Ishikawa (cell line): Measurements from ENCODE around the gene UBE2QL1.

Experiments used
- CEBPB ChIP-seq: IDR thresholded peaks from 2 replicates; pipeline ENCODE4 v1.6.1; 2012
- CREB1 ChIP-seq: IDR thresholded peaks from 2 replicates; pipeline ENCODE4 v1.6.1; 2012; ENCODE audit warnings: low read depth
- EGR1 ChIP-seq: IDR thresholded peaks from 2 replicates; pipeline ENCODE4 v1.6.1; 2012
- EP300 ChIP-seq: IDR thresholded peaks from 2 replicates; pipeline ENCODE4 v1.6.1; 2012; ENCODE audit warnings: borderline replicate concordance
- FOXM1 ChIP-seq: IDR thresholded peaks from 2 replicates; pipeline ENCODE4 v1.6.1; 2012; ENCODE audit warnings: low read depth, borderline replicate concordance
- NFIC ChIP-seq: IDR thresholded peaks from 2 replicates; pipeline ENCODE4 v1.6.1; 2012
- RAD21 ChIP-seq: IDR thresholded peaks from 2 replicates; pipeline ENCODE4 v1.6.1; 2012; ENCODE audit warnings: low read depth
- TAF1 ChIP-seq: IDR thresholded peaks from 2 replicates; pipeline ENCODE4 v1.6.1; 2012; ENCODE audit warnings: low read depth, mild to moderate bottlenecking
- TCF12 ChIP-seq: IDR thresholded peaks from 2 replicates; pipeline ENCODE4 v1.6.1; 2012; ENCODE audit warnings: low read depth
- TEAD4 ChIP-seq: IDR thresholded peaks from 2 replicates; pipeline ENCODE4 v1.6.1; 2012
- YY1 ChIP-seq: IDR thresholded peaks from 2 replicates; pipeline ENCODE4 v1.6.1; 2012; ENCODE audit warnings: low read depth
- ZBTB7A ChIP-seq: IDR thresholded peaks from 2 replicates; pipeline ENCODE4 v1.6.1; 2012; ENCODE audit warnings: low read depth
- TF ChIP-seq, protein P1 (sequence below): IDR thresholded peaks from 2 replicates; pipeline ENCODE4 v1.6.1; 2012
- TF ChIP-seq, protein P2 (sequence below): IDR thresholded peaks from 2 replicates; pipeline ENCODE4 v1.6.1; 2012
- TF ChIP-seq, protein P3 (sequence below): IDR thresholded peaks from 2 replicates; pipeline ENCODE4 v1.6.1; 2012; ENCODE audit warnings: low read depth, mild to moderate bottlenecking

UBE2QL1 gene

DNA sequence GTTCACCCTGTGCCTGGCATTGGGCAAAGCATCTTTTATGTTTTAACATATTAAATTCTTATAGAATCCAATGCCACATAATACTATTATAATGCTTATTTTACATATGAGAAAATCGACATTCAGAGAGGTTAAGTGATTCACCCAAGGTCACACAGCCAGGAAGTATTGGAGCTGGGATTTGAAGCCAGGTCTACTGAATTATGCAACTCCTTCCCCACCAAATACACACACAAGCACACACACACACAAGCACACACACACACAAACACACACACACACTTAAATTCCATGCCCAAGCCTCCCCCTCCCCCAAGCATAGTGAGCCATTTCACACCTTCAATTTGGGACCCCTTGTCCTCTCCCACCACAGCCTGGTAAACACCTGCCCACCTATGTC, 37.4 kb downstream of the UBE2QL1 start:
- TF ChIP-seq TCF12 (no peak), EP300 (no peak), NFIC (no peak), RAD21 (no peak), TEAD4 (no peak), FOXM1 (no peak), YY1 (no peak), ZBTB7A (no peak), CEBPB (no peak), TAF1 (no peak), CREB1 (no peak), EGR1 (no peak)
- TF ChIP-seq, protein P1, sequence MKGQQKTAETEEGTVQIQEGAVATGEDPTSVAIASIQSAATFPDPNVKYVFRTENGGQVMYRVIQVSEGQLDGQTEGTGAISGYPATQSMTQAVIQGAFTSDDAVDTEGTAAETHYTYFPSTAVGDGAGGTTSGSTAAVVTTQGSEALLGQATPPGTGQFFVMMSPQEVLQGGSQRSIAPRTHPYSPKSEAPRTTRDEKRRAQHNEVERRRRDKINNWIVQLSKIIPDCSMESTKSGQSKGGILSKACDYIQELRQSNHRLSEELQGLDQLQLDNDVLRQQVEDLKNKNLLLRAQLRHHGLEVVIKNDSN = no peak
- TF ChIP-seq, protein P2, sequence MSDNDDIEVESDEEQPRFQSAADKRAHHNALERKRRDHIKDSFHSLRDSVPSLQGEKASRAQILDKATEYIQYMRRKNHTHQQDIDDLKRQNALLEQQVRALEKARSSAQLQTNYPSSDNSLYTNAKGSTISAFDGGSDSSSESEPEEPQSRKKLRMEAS = no peak
- TF ChIP-seq, protein P3, sequence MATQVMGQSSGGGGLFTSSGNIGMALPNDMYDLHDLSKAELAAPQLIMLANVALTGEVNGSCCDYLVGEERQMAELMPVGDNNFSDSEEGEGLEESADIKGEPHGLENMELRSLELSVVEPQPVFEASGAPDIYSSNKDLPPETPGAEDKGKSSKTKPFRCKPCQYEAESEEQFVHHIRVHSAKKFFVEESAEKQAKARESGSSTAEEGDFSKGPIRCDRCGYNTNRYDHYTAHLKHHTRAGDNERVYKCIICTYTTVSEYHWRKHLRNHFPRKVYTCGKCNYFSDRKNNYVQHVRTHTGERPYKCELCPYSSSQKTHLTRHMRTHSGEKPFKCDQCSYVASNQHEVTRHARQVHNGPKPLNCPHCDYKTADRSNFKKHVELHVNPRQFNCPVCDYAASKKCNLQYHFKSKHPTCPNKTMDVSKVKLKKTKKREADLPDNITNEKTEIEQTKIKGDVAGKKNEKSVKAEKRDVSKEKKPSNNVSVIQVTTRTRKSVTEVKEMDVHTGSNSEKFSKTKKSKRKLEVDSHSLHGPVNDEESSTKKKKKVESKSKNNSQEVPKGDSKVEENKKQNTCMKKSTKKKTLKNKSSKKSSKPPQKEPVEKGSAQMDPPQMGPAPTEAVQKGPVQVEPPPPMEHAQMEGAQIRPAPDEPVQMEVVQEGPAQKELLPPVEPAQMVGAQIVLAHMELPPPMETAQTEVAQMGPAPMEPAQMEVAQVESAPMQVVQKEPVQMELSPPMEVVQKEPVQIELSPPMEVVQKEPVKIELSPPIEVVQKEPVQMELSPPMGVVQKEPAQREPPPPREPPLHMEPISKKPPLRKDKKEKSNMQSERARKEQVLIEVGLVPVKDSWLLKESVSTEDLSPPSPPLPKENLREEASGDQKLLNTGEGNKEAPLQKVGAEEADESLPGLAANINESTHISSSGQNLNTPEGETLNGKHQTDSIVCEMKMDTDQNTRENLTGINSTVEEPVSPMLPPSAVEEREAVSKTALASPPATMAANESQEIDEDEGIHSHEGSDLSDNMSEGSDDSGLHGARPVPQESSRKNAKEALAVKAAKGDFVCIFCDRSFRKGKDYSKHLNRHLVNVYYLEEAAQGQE = no peak

DNA sequence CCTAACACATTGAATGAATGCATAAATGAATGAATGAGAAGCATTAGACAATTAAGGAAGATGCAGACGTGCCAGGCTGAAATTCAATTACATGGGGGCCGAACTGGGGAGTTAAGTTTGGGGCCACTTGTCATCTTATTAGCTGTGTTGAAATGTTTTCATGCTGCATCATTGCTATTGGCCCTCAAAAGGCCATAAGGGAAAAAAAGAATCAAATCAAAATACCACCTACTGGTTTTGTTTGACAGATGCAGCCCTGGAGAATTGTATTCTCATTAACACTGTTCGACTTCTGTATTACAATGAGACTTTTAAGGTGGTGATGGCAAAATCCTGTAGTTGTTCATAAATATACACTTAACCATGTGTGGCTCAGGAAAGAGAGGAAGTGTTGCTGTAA, 38.4 kb downstream of the UBE2QL1 start:
- TF ChIP-seq ZBTB7A (no peak), EGR1 (no peak), TAF1 (no peak), YY1 (no peak)
- TF ChIP-seq, protein P1 = no peak

DNA sequence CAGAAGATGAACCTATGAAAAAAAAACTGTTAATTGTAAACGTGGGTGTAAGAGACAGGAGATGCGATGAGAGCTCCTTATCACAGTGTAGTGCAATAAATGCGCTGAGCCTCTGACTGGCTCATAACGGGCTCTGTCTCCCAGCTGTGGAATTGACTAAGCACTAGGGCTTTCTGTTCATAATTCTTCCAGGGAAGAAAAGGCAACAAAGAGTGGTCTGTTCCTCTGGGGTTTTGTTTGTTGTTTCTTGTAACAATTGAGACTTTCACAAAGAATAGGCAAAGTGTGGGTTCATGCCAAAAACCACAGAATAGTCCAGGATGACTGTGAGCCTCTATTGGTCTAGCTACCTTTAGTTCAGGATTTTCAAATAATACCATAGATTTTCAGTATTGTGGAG, 39.4 kb downstream of the UBE2QL1 start:
- TF ChIP-seq EGR1 = no peak
- TF ChIP-seq FOXM1 = no peak
- no peak for TF ChIP-seq YY1
- TF ChIP-seq CREB1 = no peak
- TF ChIP-seq, protein P1 = no peak
- no peak for TF ChIP-seq RAD21
- no peak for TF ChIP-seq CEBPB
- TF ChIP-seq TEAD4 = no peak

DNA sequence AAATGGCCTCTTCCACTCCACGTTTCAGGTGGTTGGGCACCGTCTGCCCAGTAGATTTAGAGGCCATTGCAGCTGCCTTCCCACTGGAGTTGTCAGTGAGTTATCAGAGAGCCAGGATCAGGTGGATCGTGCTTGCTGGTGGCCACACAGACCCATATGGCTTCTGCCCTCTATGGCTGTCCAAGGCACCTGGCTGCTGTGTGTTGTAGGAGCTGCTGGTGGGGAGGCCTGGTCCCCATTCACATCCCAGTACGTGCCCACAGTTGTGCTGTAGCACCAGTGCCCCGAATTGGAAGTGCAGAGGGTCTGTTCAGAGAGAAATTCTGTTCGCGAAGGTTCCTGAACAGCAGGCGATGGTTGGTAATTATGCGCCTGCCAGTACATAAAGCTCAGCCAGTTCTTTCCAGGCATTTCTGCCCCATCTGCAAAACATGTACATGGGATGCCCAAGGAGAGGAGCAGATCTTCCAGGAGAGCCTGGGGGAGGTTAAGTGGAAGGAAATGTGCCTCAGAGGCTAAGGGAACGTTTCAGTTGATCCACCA, 41.1 kb downstream of the UBE2QL1 start:
- TF ChIP-seq NFIC (no peak), CEBPB (no peak), TEAD4 (no peak), TAF1 (no peak)
- TF ChIP-seq, protein P1 = no peak
- TF ChIP-seq, protein P2 = no peak

DNA sequence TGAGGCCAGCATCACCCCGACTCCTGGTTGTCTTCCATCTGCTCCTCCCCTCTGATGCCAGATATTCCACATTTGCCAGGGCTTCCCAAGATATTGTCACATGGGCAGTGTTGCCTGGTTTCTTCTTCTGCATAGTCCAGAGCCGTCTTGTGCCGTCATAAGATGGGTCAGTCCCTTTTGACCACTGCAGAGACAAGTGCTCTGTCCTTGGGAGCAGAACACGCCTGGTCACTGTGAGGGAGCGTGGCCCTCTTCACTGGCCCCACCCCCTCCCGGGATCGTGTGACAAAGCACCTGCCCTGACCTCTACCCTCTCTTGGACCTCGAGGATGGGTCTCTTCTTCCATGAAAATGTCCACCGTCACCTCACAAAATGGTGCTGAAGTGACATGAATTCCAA, 41.6 kb downstream of the UBE2QL1 start:
- TF ChIP-seq CREB1 = no peak
- TF ChIP-seq, protein P3 = no peak
- no peak for TF ChIP-seq YY1
- TF ChIP-seq ZBTB7A = no peak
- TF ChIP-seq CEBPB = no peak
- no peak for TF ChIP-seq NFIC
- TF ChIP-seq TAF1 = no peak
- TF ChIP-seq EP300 = no peak
- no peak for TF ChIP-seq RAD21
- no peak for TF ChIP-seq FOXM1
- TF ChIP-seq, protein P1 = no peak
- no peak for TF ChIP-seq TCF12
